K562 (cell line): Measurements from ENCODE around the gene BRPF1. TPM values are rescaled to one million over a fixed set of nuclear protein-coding genes. Genes with fewer than 3 reads are reported as not detected.

Experiments
- BMI1 ChIP-seq: fragments of 150-350 bp; IDR thresholded peaks from 2 replicates; pipeline ENCODE4 v1.6.1; 2014; ENCODE audit warnings: low read length
- CBX1 ChIP-seq: sonication (generic); IDR thresholded peaks from 2 replicates; pipeline ENCODE4 v1.6.1; 2016; ENCODE audit warnings: antibody characterized with exemption, low read depth, mild to moderate bottlenecking
- DDX20 ChIP-seq: fragments of 450-650 bp; IDR thresholded peaks from 2 replicates; pipeline ENCODE4 v1.6.1; 2016; ENCODE audit warnings: missing genetic modification characterization, low read depth, mild to moderate bottlenecking, missing compliant biosample characterization, moderate library complexity
- FOXP1 ChIP-seq: sonication (generic); formaldehyde crosslinking; IDR thresholded peaks from 2 replicates; pipeline ENCODE4 v1.8.0; 2022; ENCODE audit warnings: mild to moderate bottlenecking, missing genetic modification reagents
- HMG20B ChIP-seq: fragments of 250-450 bp; sonication (Bioruptor Pico); IDR thresholded peaks from 2 replicates; pipeline ENCODE4 v1.5.0; 2021; ENCODE audit warnings: mild to moderate bottlenecking
- HNRNPLL ChIP-seq: fragments of 200-400 bp; formaldehyde crosslinking; IDR thresholded peaks from 2 replicates; pipeline ENCODE4 v1.6.1; 2017; ENCODE audit warnings: low read length, low read depth, mild to moderate bottlenecking; ENCODE audit not compliant: poor library complexity, severe bottlenecking
- KLF13 ChIP-seq: fragments of 450-650 bp; IDR thresholded peaks from 2 replicates; pipeline ENCODE4 v1.6.1; 2016; ENCODE audit warnings: missing genetic modification characterization, low read depth, mild to moderate bottlenecking, missing compliant biosample characterization, moderate library complexity, borderline replicate concordance
- MAFG ChIP-seq: fragments of 450-650 bp; conservative IDR thresholded peaks from 2 replicates; pipeline ENCODE4 v1.6.1; 2016; ENCODE audit warnings: missing genetic modification characterization, missing compliant biosample characterization
- NR4A1 ChIP-seq, 2 experiments: fragments of 250-450 bp in 1 of 2; fragments of 450-650 bp in 1 of 2; sonication (Bioruptor Pico) in 1 of 2; IDR thresholded peaks; 2 replicates each; pipeline versions ENCODE4 v1.4.0 to v1.6.1; 2016 to 2020; ENCODE audit warnings: mild to moderate bottlenecking in 2 of 2, missing compliant biosample characterization in 1 of 2, missing genetic modification characterization in 1 of 2, moderate library complexity in 1 of 2
- PBX2 ChIP-seq, 2 experiments: IDR thresholded peaks in 1 of 2; conservative IDR thresholded peaks in 1 of 2; 2 replicates each; pipeline ENCODE4 v1.6.1; 2016; ENCODE audit warnings: low read depth in 2 of 2, mild to moderate bottlenecking in 1 of 2, missing compliant biosample characterization in 1 of 2, missing genetic modification characterization in 1 of 2, moderate library complexity in 1 of 2
- SRF ChIP-seq, 2 experiments: fragments of 250-450, 450-650 bp in 1 of 2; sonication (Bioruptor Pico) in 1 of 2; sonication (generic) in 1 of 2; formaldehyde crosslinking; IDR thresholded peaks; 2 replicates each; pipeline versions ENCODE4 v1.5.0 to v1.5.1; 2020 to 2022; ENCODE audit warnings: mild to moderate bottlenecking in 1 of 2, missing genetic modification reagents in 1 of 2
- TGIF2 ChIP-seq: sonication (generic); formaldehyde crosslinking; IDR thresholded peaks from 2 replicates; pipeline ENCODE4 v1.8.1; 2022; ENCODE audit warnings: mild to moderate bottlenecking, missing genetic modification reagents, moderate library complexity
- THAP7 ChIP-seq: fragments of 250-450 bp; sonication (Bioruptor Pico); IDR thresholded peaks from 2 replicates; pipeline ENCODE4 v1.5.0; 2021
- ZFP1 ChIP-seq: fragments of 450-650 bp; formaldehyde crosslinking; IDR thresholded peaks from 2 replicates; pipeline ENCODE4 v1.4.0; 2020; ENCODE audit warnings: mild to moderate bottlenecking, mixed read lengths
- ZNF184 ChIP-seq: sonication (generic); formaldehyde crosslinking; IDR thresholded peaks from 2 replicates; pipeline ENCODE4 v1.5.0; 2020; ENCODE audit warnings: missing genetic modification reagents
- ZNF583 ChIP-seq: fragments of 250-450 bp; sonication (Bioruptor Pico); IDR thresholded peaks from 2 replicates; pipeline ENCODE4 v1.4.0; 2020
- ZNF586 ChIP-seq: fragments of 450-650 bp; formaldehyde crosslinking; conservative IDR thresholded peaks from 2 replicates; pipeline ENCODE4 v1.4.0; 2020; ENCODE audit warnings: mild to moderate bottlenecking, moderate library complexity
- polyA plus RNA-seq, 8 experiments: library from polyadenylated mRNA; depleted of rRNA in 4 of 8; stranded (reverse) in 5 of 8; unstranded in 3 of 8; fragments of >200 nt; fragmentation: Nextera tagmentation in 2 of 8; fragmentation: Illumina TruSeq in 1 of 8; extraction: Ambion mirVana in 2 of 8; extraction: Trizol in 1 of 8; gene quantifications; 2 replicates each; pipeline versions ENCODE4 v1.2.1 to v1.2.3, GENCODE V29; 2011 to 2014; ENCODE audit warnings: inconsistent platforms in 1 of 8, missing spikeins in 1 of 8
- total RNA-seq, 7 experiments: library from RNA; depleted of rRNA in 6 of 7; stranded (reverse); fragments of >200 nt in 6 of 7; fragmentation: Illumina TruSeq in 2 of 7; extraction: Trizol in 2 of 7; gene quantifications; 2 replicates each; pipeline versions ENCODE4 v1.2.1 to v1.2.3, GENCODE V29; 2011 to 2021; ENCODE audit warnings: low replicate concordance in 1 of 7
- TF ChIP-seq, protein P1 (sequence below): sonication (generic); formaldehyde crosslinking; IDR thresholded peaks from 2 replicates; pipeline ENCODE4 v1.8.1; 2023; ENCODE audit warnings: missing genetic modification reagents, mild to moderate bottlenecking, borderline replicate concordance

BRPF1 gene
- total and polyA plus RNA-seq, 9 of the 15 experiments (the other 6 are each of a cell fraction or from before 2014, with no cell fraction given): 1.1 to 40.2 (median 23.5) TPM

- TF ChIP-seq, protein P1, sequence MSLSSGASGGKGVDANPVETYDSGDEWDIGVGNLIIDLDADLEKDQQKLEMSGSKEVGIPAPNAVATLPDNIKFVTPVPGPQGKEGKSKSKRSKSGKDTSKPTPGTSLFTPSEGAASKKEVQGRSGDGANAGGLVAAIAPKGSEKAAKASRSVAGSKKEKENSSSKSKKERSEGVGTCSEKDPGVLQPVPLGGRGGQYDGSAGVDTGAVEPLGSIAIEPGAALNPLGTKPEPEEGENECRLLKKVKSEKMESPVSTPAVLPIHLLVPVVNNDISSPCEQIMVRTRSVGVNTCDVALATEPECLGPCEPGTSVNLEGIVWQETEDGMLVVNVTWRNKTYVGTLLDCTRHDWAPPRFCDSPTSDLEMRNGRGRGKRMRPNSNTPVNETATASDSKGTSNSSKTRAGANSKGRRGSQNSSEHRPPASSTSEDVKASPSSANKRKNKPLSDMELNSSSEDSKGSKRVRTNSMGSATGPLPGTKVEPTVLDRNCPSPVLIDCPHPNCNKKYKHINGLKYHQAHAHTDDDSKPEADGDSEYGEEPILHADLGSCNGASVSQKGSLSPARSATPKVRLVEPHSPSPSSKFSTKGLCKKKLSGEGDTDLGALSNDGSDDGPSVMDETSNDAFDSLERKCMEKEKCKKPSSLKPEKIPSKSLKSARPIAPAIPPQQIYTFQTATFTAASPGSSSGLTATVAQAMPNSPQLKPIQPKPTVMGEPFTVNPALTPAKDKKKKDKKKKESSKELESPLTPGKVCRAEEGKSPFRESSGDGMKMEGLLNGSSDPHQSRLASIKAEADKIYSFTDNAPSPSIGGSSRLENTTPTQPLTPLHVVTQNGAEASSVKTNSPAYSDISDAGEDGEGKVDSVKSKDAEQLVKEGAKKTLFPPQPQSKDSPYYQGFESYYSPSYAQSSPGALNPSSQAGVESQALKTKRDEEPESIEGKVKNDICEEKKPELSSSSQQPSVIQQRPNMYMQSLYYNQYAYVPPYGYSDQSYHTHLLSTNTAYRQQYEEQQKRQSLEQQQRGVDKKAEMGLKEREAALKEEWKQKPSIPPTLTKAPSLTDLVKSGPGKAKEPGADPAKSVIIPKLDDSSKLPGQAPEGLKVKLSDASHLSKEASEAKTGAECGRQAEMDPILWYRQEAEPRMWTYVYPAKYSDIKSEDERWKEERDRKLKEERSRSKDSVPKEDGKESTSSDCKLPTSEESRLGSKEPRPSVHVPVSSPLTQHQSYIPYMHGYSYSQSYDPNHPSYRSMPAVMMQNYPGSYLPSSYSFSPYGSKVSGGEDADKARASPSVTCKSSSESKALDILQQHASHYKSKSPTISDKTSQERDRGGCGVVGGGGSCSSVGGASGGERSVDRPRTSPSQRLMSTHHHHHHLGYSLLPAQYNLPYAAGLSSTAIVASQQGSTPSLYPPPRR (CRISPR knock-in tag): peak; percentile 81; the same call in 1 of the 2 replicates
- TF ChIP-seq MAFG (tag): no peak
- no peak for TF ChIP-seq DDX20 (tag)
- TF ChIP-seq THAP7 (CRISPR knock-in tag): no peak
- TF ChIP-seq PBX2 (CRISPR knock-in tag; IDR thresholded peaks at IDR 0.05; ENCODE audit: low read depth): peak; percentile 69
- TF ChIP-seq PBX2 (tag; conservative IDR thresholded peaks at IDR 0.05; ENCODE audit: low read depth): no peak
- no peak for TF ChIP-seq ZNF583 (CRISPR knock-in tag)
- no peak for TF ChIP-seq CBX1
- no peak for TF ChIP-seq ZFP1
- TF ChIP-seq HNRNPLL: no peak
- no peak for TF ChIP-seq HMG20B
- peak in 1 of 2 experiments; percentile 93; a peak in 2 of 4 replicates for TF ChIP-seq SRF (CRISPR knock-in tag; IDR thresholded peaks at IDR 0.05)
- no peak for TF ChIP-seq NR4A1 (CRISPR knock-in tag; IDR thresholded peaks at IDR 0.05)
- no peak for TF ChIP-seq NR4A1 (tag; IDR thresholded peaks at IDR 0.05)
- TF ChIP-seq FOXP1 (CRISPR knock-in tag): peak; percentile 93
- peak; percentile 81; the same call in 1 of the 2 replicates for TF ChIP-seq TGIF2 (CRISPR knock-in tag)
- no peak for TF ChIP-seq BMI1
- TF ChIP-seq ZNF184 (CRISPR knock-in tag): peak; percentile 74; the same call in 1 of the 2 replicates
- no peak for TF ChIP-seq ZNF586
- no peak for TF ChIP-seq KLF13
Observed at GRCh38 chr3:9704347-9705322, 26.9 kb upstream of the BRPF1 start (continued).
